A549 (cell line): ENCODE results near the gene TOP3B. TPM values are rescaled to one million over a fixed set of nuclear protein-coding genes. Genes with fewer than 3 reads are reported as not detected.

Source experiments
- ATAC-seq, 2 experiments: fragments of 200-7000 bp in 1 of 2; fragments of >200 bp in 1 of 2; cut with Nextera tagmentation in 1 of 2; cut with Tn5 transposase in 1 of 2; 3 replicates each; pipeline versions ENCODE4 v1.8.0 to v1.9.1; 2018 to 2020; ENCODE audit warnings: mild to moderate bottlenecking in 1 of 2, moderate library complexity in 1 of 2
- CTCF ChIA-PET: fragments of 300-600 bp; sonication (Branson Sonifier 250); formaldehyde crosslinking; extraction: SDS; loops from one replicate; lab custom pipeline; 2021; ENCODE audit warnings: antibody characterized with exemption, inconsistent platforms; lab: Yijun Ruan, JAX
- POLR2A ChIA-PET: fragments of 350-600 bp; formaldehyde crosslinking; extraction: SDS; loops from one replicate; lab custom pipeline; 2021; ENCODE audit warnings: antibody characterized with exemption, inconsistent platforms; lab: Yijun Ruan, JAX
- DNase-seq, 2 experiments: peaks; one replicate each; pipeline versions ENCODE4 v3.0.0 to v3.0.0-alpha.2; 2011 to 2016; ENCODE audit warnings: low read depth in 1 of 2, low spot score in 1 of 2
- FAIRE-seq: peaks from 2 replicates; lab custom pipeline; 2011; peaks lifted over from hg19 to GRCh38; lab: Jason Lieb, UNC
- H3K27ac ChIP-seq, 2 experiments: fragments of >200 bp; sonication (Bioruptor Twin); formaldehyde crosslinking; 3 replicates each; pipeline ENCODE4 v1.5.1; 2016 to 2017
- H3K4me1 ChIP-seq: fragments of >200 bp; sonication (Bioruptor Twin); formaldehyde crosslinking; 3 replicates; pipeline ENCODE4 v1.6.1; 2016
- H3K4me2 ChIP-seq: fragments of >200 bp; sonication (Bioruptor Twin); formaldehyde crosslinking; 3 replicates; pipeline ENCODE4 v1.6.1; 2016
- H3K4me3 ChIP-seq: fragments of >200 bp; sonication (Bioruptor Twin); formaldehyde crosslinking; 3 replicates; pipeline ENCODE4 v1.5.1; 2016
- H3K9me3 ChIP-seq: fragments of >200 bp; sonication (Bioruptor Twin); formaldehyde crosslinking; 3 replicates; pipeline ENCODE4 v1.6.1; 2016
- ATOH8 ChIP-seq: fragments of 250-450 bp; sonication (Bioruptor Pico); IDR thresholded peaks from 2 replicates; pipeline ENCODE4 v1.5.0; 2020; ENCODE audit warnings: low read depth, mild to moderate bottlenecking, moderate library complexity
- CBX2 ChIP-seq: fragments of 200-600 bp; sonication (generic); IDR thresholded peaks from 2 replicates; pipeline ENCODE4 v1.6.1; 2016; ENCODE audit warnings: low read depth, mild to moderate bottlenecking, borderline replicate concordance
- CBX8 ChIP-seq: fragments of 200-600 bp; sonication (generic); IDR thresholded peaks from 2 replicates; pipeline ENCODE4 v1.6.1; 2016
- E2F6 ChIP-seq: IDR thresholded peaks from 2 replicates; pipeline ENCODE4 v1.6.1; 2012; ENCODE audit warnings: low read depth, borderline replicate concordance
- EHF ChIP-seq: fragments of 250-450 bp; sonication (Bioruptor Pico); IDR thresholded peaks from 2 replicates; pipeline ENCODE4 v1.5.0; 2020; ENCODE audit warnings: mild to moderate bottlenecking
- EP300 ChIP-seq, 2 experiments: fragments of >200 bp; sonication (Bioruptor Twin); formaldehyde crosslinking; IDR thresholded peaks; 2 replicates in 1 of 2; 3 replicates in 1 of 2; pipeline ENCODE4 v1.6.1; 2016 to 2017
- FOSL2 ChIP-seq, 2 experiments: fragments of 450-650 bp in 1 of 2; fragments of >200 bp in 1 of 2; sonication (Bioruptor Twin) in 1 of 2; formaldehyde crosslinking; IDR thresholded peaks; 2 replicates each; pipeline versions ENCODE4 v1.5.0 to v1.6.1; 2016 to 2020; ENCODE audit warnings: mild to moderate bottlenecking in 1 of 2, moderate library complexity in 1 of 2
- GATA3 ChIP-seq: IDR thresholded peaks from 2 replicates; pipeline ENCODE4 v1.6.1; 2012; ENCODE audit warnings: borderline replicate concordance
- HOXB13 ChIP-seq: fragments of 250-450 bp; sonication (Bioruptor Pico); IDR thresholded peaks from 2 replicates; pipeline ENCODE4 v1.5.0; 2020; ENCODE audit warnings: low read depth, mild to moderate bottlenecking, moderate library complexity
- KDM5A ChIP-seq: fragments of 200-600 bp; sonication (generic); IDR thresholded peaks from 2 replicates; pipeline ENCODE4 v1.6.1; 2016; ENCODE audit warnings: antibody characterized with exemption, mild to moderate bottlenecking
- MAX ChIP-seq: IDR thresholded peaks from 2 replicates; pipeline ENCODE4 v1.6.1; 2012
- NPAS2 ChIP-seq: fragments of 250-450 bp; sonication (Bioruptor Pico); IDR thresholded peaks from 2 replicates; pipeline ENCODE4 v1.8.0; 2022; ENCODE audit warnings: mild to moderate bottlenecking, moderate library complexity, borderline replicate concordance
- NR3C1 ChIP-seq: fragments of >200 bp; sonication (Bioruptor Twin); formaldehyde crosslinking; IDR thresholded peaks from 3 replicates; pipeline ENCODE4 v1.6.1; 2017
- POLR2A ChIP-seq: IDR thresholded peaks from 2 replicates; pipeline ENCODE4 v1.6.1; 2012; ENCODE audit warnings: mild to moderate bottlenecking, low read length
- POLR2AphosphoS2 ChIP-seq: conservative IDR thresholded peaks from 2 replicates; pipeline ENCODE4 v1.6.1; 2012; ENCODE audit warnings: low read length, improper control_type of control experiment, inconsistent platforms
- RCOR1 ChIP-seq: fragments of 150-350 bp; IDR thresholded peaks from 2 replicates; pipeline ENCODE4 v1.6.1; 2014; ENCODE audit warnings: antibody characterized with exemption, low read length, low read depth
- REST ChIP-seq: fragments of 200-600 bp; sonication (generic); IDR thresholded peaks from 2 replicates; pipeline ENCODE4 v1.6.1; 2016; ENCODE audit warnings: antibody characterized with exemption, mild to moderate bottlenecking, moderate library complexity
- SREBF2 ChIP-seq: fragments of 450-650 bp; IDR thresholded peaks from 2 replicates; pipeline ENCODE4 v1.6.1; 2014; ENCODE audit warnings: mild to moderate bottlenecking, moderate library complexity
- TFCP2L1 ChIP-seq: fragments of 250-450 bp; sonication (Bioruptor Pico); IDR thresholded peaks from 2 replicates; pipeline ENCODE4 v1.5.0; 2021; ENCODE audit warnings: mild to moderate bottlenecking
- USF2 ChIP-seq: fragments of 450-650 bp; IDR thresholded peaks from 2 replicates; pipeline ENCODE4 v1.6.1; 2014; ENCODE audit warnings: antibody characterized with exemption
- ZC3H11A ChIP-seq: fragments of 450-650 bp; IDR thresholded peaks from 2 replicates; pipeline ENCODE4 v1.6.1; 2014; ENCODE audit warnings: antibody characterized with exemption, mild to moderate bottlenecking
- ZSCAN20 ChIP-seq: fragments of 250-450 bp; sonication (Bioruptor Pico); IDR thresholded peaks from 2 replicates; pipeline ENCODE4 v1.8.0; 2022; ENCODE audit warnings: mild to moderate bottlenecking, moderate library complexity
- WGBS: methylation state at CpG from one replicate; pipeline ENCODE4 v1.1.6; 2017; ENCODE audit errors: missing lambda C conversion rate; 5-methylcytosine and 5-hydroxymethylcytosine counted together
- polyA plus RNA-seq, 4 experiments: library from polyadenylated mRNA; depleted of rRNA in 3 of 4; stranded (reverse); fragments of >200 nt; fragmentation: RNase III in 1 of 4; extraction: RNeasy Plus Mini Kit Qiagen cat#74134 plus additional on column Dnase treatment in 1 of 4; gene quantifications; 2 replicates in 3 of 4; 3 replicates in 1 of 4; pipeline ENCODE4 v1.2.3, GENCODE V29; 2011 to 2017

The TOP3B gene
- polyA plus RNA-seq, 2 of the 4 experiments (the other 2 are of a cell fraction): 11.5 to 19.8 TPM

- no peak for TF ChIP-seq CBX8
- no peak for TF ChIP-seq EHF (CRISPR knock-in tag)
- TF ChIP-seq USF2: no peak
- no peak for TF ChIP-seq FOSL2 (IDR thresholded peaks at IDR 0.05)
- TF ChIP-seq FOSL2 (CRISPR knock-in tag; IDR thresholded peaks at IDR 0.05): no peak
- TF ChIP-seq TFCP2L1 (CRISPR knock-in tag): no peak
- TF ChIP-seq MAX: no peak
- TF ChIP-seq POLR2A: no peak
- TF ChIP-seq ZSCAN20 (CRISPR knock-in tag): no peak
- TF ChIP-seq ATOH8 (CRISPR knock-in tag): no peak
- no peak for TF ChIP-seq E2F6
- TF ChIP-seq EP300 (IDR thresholded peaks at IDR 0.05): no peak
- Histone ChIP-seq H3K4me3 (no peak overlapping the region), H3K27ac (no peak overlapping the region), H3K4me1 (no peaks in the 10 kb centered on the region), H3K9me3 (no peaks in the 10 kb centered on the region), H3K4me2 (no peak overlapping the region)
- WGBS: 66% methylated on average over 7 of the region's 7 CpGs
- ATAC-seq: no peak
- ChIA-PET POLR2A (no interaction called here), CTCF (interaction anchor here (0.6 to 1.2 kb wide), 4 partner anchors 7 to 493 kb away, joined by 3 read pairs; partner anchors contain the start of gene TOP3B)
- no peak for FAIRE-seq
- no peak for DNase-seq
Observed at GRCh38 chr22:21998595-21999247, 16.1 kb upstream of the TOP3B start.

GRCh38 chr22:21996175-21996720, 13.7 kb upstream of the TOP3B start:
- ATAC-seq (no peak), FAIRE-seq (no peak), DNase-seq (no peak)
- Histone ChIP-seq H3K4me3 (no peak overlapping the region), H3K27ac (no peak overlapping the region), H3K4me1 (no peaks in the 10 kb centered on the region), H3K9me3 (no peaks in the 10 kb centered on the region), H3K4me2 (no peak overlapping the region)
- ChIA-PET CTCF (no interaction called here), POLR2A (no interaction called here)
- 82% methylated on average over 5 of the region's 5 CpGs for WGBS
- TF ChIP-seq NR3C1 (no peak), SREBF2 (no peak), CBX2 (no peak), POLR2AphosphoS2 (no peak), GATA3 (no peak), ZC3H11A (no peak), REST (no peak), ATOH8 (CRISPR knock-in tag) (no peak), TFCP2L1 (CRISPR knock-in tag) (no peak), HOXB13 (CRISPR knock-in tag) (no peak), KDM5A (no peak), FOSL2 (IDR thresholded peaks at IDR 0.05) (no peak), FOSL2 (CRISPR knock-in tag; IDR thresholded peaks at IDR 0.05) (no peak), NPAS2 (CRISPR knock-in tag) (no peak), CBX8 (no peak), RCOR1 (no peak)
